MCF 10A (cell line): ENCODE measurements around the gene MYOT. TPM values are rescaled to one million over a fixed set of nuclear protein-coding genes. Genes with fewer than 3 reads are reported as not detected.
"Not testable (repeated sequence)": the region's sequence is repeated elsewhere in the genome, so short reads cannot be mapped to it uniquely, and the experiment has no call there.

ENCODE experiments used
- BruUV-seq: library from RNA; stranded (reverse); fragments of 400-500 nt; replicated peaks from 2 replicates; lab custom pipeline; 2021; lab: Mats Ljungman, UMichigan
- CTCF ChIA-PET: fragments of 300-600 bp; sonication (Branson Sonifier 250); formaldehyde crosslinking; extraction: SDS; loops from one replicate; lab custom pipeline; 2021; ENCODE audit warnings: antibody characterized with exemption, inconsistent platforms; lab: Yijun Ruan, JAX
- POLR2A ChIA-PET: fragments of 300-600, 350-650 bp; sonication (Branson Sonifier 250); formaldehyde crosslinking; extraction: SDS; loops from one replicate; lab custom pipeline; 2020; ENCODE audit warnings: antibody characterized with exemption, inconsistent platforms; lab: Yijun Ruan, JAX
- DNase-seq: peaks from one replicate; pipeline ENCODE4 v3.0.0-alpha.2; 2018; ENCODE audit not compliant: unreplicated experiment
- H3K27ac Mint-ChIP-seq: one replicate; pipeline ENCODE4 v1.8.0; 2022; ENCODE audit warnings: mild to moderate bottlenecking, low read depth, mixed read lengths; ENCODE audit not compliant: unreplicated experiment
- H3K27me3 Mint-ChIP-seq: one replicate; pipeline ENCODE4 v1.8.0; 2022; ENCODE audit warnings: mixed read lengths; ENCODE audit not compliant: insufficient read depth, unreplicated experiment
- H3K36me3 Mint-ChIP-seq: one replicate; pipeline ENCODE4 v1.8.0; 2022; ENCODE audit warnings: mild to moderate bottlenecking, moderate library complexity, mixed read lengths; ENCODE audit not compliant: insufficient read depth, unreplicated experiment
- H3K4me1 Mint-ChIP-seq: one replicate; pipeline ENCODE4 v1.8.0; 2022; ENCODE audit warnings: mixed read lengths; ENCODE audit not compliant: insufficient read depth, unreplicated experiment
- H3K4me3 Mint-ChIP-seq: one replicate; pipeline ENCODE4 v1.8.0; 2022; ENCODE audit warnings: mild to moderate bottlenecking, moderate library complexity, mixed read lengths; ENCODE audit not compliant: unreplicated experiment
- H3K9me3 Mint-ChIP-seq: one replicate; pipeline ENCODE4 v1.8.0; 2022; ENCODE audit warnings: mixed read lengths; ENCODE audit not compliant: unreplicated experiment
- intact Hi-C: fragments of 100-400 bp; cut with micrococcal nuclease; formaldehyde crosslinking; loops from 2 replicates; pipeline ENCODE4 v1.14.1; 2022
- total RNA-seq: library from RNA; stranded (reverse); gene quantifications from 2 replicates; pipeline ENCODE4 v1.2.3, GENCODE V29; 2022
- TF ChIP-seq, protein P1 (sequence below): fragments of 200-600 bp; IDR thresholded peaks from one replicate; pipeline ENCODE4 v1.8.0; 2022; ENCODE audit warnings: antibody characterized with exemption, mild to moderate bottlenecking; ENCODE audit not compliant: unreplicated experiment

MYOT gene
- total RNA-seq, 1 experiment from 2014 or later: not detected

DNA sequence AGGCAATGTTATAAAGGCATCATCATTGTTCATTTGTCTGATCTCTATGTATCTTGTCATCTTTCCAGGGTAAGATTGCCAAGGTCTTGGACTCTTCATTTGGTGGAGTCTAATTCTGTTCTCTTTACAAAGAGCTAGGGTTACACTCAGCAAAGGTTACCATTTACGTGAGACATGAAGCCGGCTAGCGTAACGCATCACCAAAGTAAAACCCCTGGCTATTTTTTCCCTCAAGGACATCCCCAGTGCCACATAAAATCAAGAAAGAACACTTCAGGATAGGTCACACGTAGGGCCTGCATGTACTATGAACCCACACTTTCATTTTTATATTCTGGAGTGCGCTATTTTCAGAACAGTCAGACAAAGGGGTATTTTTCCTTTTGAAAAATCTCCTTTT, 20.0 kb upstream of the MYOT start:
- no peak for DNase-seq
- no TSS peak for BruUV-seq
- intact Hi-C loops: no loop called here
- H3K4me1 Mint-ChIP-seq: no peaks in the 10 kb centered on the region
- H3K27ac Mint-ChIP-seq: no peak overlapping the region
- H3K36me3 Mint-ChIP-seq: no peaks in the 10 kb centered on the region
- POLR2A ChIA-PET: interaction anchor here (0.9 to 1.0 kb wide), 2 partner anchors 9 to 11 kb away, joined by 3 to 4 read pairs; no protein-coding TSS in a partner anchor
- TF ChIP-seq, protein P1, sequence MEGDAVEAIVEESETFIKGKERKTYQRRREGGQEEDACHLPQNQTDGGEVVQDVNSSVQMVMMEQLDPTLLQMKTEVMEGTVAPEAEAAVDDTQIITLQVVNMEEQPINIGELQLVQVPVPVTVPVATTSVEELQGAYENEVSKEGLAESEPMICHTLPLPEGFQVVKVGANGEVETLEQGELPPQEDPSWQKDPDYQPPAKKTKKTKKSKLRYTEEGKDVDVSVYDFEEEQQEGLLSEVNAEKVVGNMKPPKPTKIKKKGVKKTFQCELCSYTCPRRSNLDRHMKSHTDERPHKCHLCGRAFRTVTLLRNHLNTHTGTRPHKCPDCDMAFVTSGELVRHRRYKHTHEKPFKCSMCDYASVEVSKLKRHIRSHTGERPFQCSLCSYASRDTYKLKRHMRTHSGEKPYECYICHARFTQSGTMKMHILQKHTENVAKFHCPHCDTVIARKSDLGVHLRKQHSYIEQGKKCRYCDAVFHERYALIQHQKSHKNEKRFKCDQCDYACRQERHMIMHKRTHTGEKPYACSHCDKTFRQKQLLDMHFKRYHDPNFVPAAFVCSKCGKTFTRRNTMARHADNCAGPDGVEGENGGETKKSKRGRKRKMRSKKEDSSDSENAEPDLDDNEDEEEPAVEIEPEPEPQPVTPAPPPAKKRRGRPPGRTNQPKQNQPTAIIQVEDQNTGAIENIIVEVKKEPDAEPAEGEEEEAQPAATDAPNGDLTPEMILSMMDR: no peak
- H3K4me3 Mint-ChIP-seq: no peak overlapping the region
- H3K9me3 Mint-ChIP-seq: no peaks in the 10 kb centered on the region
- H3K27me3 Mint-ChIP-seq: peaks cover under 1% of the 10 kb centered on the region
- CTCF ChIA-PET: interaction anchor here (0.5 to 1.3 kb wide), 5 partner anchors 25 to 611 kb away, joined by 3 to 7 read pairs (median 3); no protein-coding TSS in a partner anchor

DNA sequence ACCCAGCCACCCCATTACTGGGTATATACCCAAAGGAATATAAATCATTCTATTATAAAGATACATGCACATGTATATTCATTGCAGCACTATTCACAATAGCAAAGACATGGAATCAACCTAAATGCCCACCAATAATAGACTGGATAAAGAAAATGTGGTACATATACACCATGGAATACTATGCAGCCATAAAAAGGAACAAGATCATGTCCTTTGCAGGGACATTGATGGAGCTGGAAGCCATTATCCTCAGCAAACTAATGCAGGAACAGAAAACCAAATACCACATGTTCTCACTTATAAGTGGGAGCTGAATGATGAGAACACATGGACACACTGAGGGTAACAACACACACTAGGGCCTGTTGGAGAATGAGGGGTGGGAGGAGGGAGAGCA, 14.5 kb upstream of the MYOT start:
- BruUV-seq, H3K27me3 Mint-ChIP-seq, H3K4me3 Mint-ChIP-seq, intact Hi-C loops, H3K27ac Mint-ChIP-seq, H3K4me1 Mint-ChIP-seq, H3K36me3 Mint-ChIP-seq, DNase-seq, H3K9me3 Mint-ChIP-seq: not testable (repeated sequence)
- ChIA-PET POLR2A (interaction anchor here (0.7 kb wide), 1 partner anchor 494 kb away, joined by 3 read pairs; no protein-coding TSS in a partner anchor), CTCF (interaction anchor here (0.6 kb wide), 1 partner anchor 216 kb away, joined by 3 read pairs; no protein-coding TSS in a partner anchor)

DNA sequence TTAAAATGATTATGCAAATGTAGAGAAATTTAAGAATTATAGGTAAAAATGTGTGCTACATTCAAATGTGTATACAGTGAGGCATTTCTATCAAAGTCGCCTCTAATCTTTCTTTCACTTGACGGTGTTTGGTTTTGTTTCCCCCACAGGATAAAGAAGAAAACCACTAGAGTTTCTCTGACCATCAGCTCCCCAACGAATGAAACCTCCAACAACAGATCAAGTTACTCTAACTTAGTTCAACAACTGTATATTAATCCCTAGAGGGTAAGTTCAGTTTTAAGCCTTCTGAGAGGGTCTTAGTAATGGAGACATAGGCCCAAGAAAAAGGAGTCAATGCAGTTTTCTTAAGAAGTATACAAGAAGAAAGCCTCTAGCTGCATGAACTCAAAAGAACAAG, 11.5 kb upstream of the MYOT start:
- H3K4me3 Mint-ChIP-seq: no peak overlapping the region
- DNase-seq: no peak
- no peak overlapping the region for H3K27ac Mint-ChIP-seq
- POLR2A ChIA-PET: no interaction called here
- CTCF ChIA-PET: interaction anchor here (0.6 to 0.9 kb wide), 5 partner anchors 9 to 211 kb away, joined by 3 to 6 read pairs (median 3); no protein-coding TSS in a partner anchor
- H3K36me3 Mint-ChIP-seq: no peaks in the 10 kb centered on the region
- BruUV-seq: no TSS peak
- TF ChIP-seq, protein P1: no peak
- intact Hi-C loops: no loop called here
- H3K9me3 Mint-ChIP-seq: no peaks in the 10 kb centered on the region
- H3K27me3 Mint-ChIP-seq: no peaks in the 10 kb centered on the region
- peaks cover 9% of the 10 kb centered on the region for H3K4me1 Mint-ChIP-seq

DNA sequence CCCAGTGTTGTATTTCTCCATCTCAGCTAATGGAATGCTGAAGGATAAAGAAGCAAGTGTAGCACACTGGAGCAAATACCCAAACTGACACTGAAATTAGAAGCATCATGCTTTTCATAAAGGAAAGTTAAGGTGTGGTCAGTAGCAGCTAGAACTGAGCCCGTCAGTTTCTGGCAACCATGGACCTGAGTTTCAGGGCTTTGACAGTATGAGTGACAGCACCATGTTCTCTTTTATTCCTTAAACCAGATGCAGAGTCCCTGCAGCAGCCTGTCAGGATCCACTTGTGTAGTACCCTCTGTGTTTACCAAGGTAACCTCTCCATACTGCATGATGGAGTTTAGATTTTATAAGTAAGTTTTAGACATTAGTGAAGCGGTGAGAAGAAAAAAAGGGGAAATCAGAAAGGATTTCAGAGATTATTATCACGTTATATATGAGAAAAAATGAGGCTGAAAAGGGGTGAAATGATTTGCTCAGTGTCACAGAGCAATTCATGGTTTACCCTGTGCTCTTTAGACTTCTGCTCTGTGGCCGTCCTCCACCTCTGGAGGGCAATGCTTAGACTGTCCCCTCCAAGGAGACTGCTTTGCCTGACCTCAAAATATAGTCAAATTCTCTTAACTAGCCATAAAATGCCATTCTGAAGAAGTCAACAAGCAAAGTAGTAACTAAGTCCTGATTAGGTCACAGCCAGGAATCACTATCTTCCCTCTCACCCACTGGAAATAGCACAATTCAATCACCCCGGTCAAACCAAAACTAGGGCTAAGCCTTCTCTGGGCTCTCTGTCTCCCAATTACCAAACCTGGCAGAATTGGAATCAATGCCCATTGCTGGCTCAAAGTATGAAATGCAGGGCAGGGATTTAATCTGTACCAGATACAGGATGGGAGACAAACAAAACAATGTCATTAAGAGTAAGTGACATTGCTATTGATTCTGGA, 10.5 kb upstream of the MYOT start:
- BruUV-seq: no TSS peak
- CTCF ChIA-PET: interaction anchor here (0.6 to 0.9 kb wide), 5 partner anchors 8 to 1969 kb away, joined by 3 to 6 read pairs (median 3); no protein-coding TSS in a partner anchor
- no peak overlapping the region for H3K4me3 Mint-ChIP-seq
- POLR2A ChIA-PET: interaction anchor here (0.6 to 1.0 kb wide), 3 partner anchors 11 to 29 kb away, joined by 3 read pairs; partner anchors contain the start of gene MYOT
- no peaks in the 10 kb centered on the region for H3K27me3 Mint-ChIP-seq
- TF ChIP-seq, protein P1: no peak
- H3K4me1 Mint-ChIP-seq: peaks cover 9% of the 10 kb centered on the region
- intact Hi-C loops: no loop called here
- H3K27ac Mint-ChIP-seq: no peak overlapping the region
- no peak for DNase-seq
- H3K36me3 Mint-ChIP-seq: no peaks in the 10 kb centered on the region
- no peaks in the 10 kb centered on the region for H3K9me3 Mint-ChIP-seq
